Measurements from ENCODE around the gene SHMT1.

Gene SHMT1

GRCh38 chr17:18326572-18326971 lies 36.8 kb downstream of the SHMT1 start:
- no peak overlapping the region for H3K4me3 ChIP-seq (replicated peaks; ENCODE audit: low read depth, low read length)
- no peak for DNase-seq (ENCODE audit: extremely low read depth, low read depth)
- TF ChIP-seq, protein P1, sequence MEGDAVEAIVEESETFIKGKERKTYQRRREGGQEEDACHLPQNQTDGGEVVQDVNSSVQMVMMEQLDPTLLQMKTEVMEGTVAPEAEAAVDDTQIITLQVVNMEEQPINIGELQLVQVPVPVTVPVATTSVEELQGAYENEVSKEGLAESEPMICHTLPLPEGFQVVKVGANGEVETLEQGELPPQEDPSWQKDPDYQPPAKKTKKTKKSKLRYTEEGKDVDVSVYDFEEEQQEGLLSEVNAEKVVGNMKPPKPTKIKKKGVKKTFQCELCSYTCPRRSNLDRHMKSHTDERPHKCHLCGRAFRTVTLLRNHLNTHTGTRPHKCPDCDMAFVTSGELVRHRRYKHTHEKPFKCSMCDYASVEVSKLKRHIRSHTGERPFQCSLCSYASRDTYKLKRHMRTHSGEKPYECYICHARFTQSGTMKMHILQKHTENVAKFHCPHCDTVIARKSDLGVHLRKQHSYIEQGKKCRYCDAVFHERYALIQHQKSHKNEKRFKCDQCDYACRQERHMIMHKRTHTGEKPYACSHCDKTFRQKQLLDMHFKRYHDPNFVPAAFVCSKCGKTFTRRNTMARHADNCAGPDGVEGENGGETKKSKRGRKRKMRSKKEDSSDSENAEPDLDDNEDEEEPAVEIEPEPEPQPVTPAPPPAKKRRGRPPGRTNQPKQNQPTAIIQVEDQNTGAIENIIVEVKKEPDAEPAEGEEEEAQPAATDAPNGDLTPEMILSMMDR (IDR thresholded peaks at IDR 0.05; ENCODE audit: low read depth, low read length, missing control alignments), result no peak

GRCh38 chr17:18326039-18326438 lies 37.3 kb downstream of the SHMT1 start:
- H3K4me3 ChIP-seq (replicated peaks; ENCODE audit: low read depth, low read length), result no peak overlapping the region
- no peak for DNase-seq (ENCODE audit: extremely low read depth, low read depth)
- TF ChIP-seq, protein P1 (IDR thresholded peaks at IDR 0.05; ENCODE audit: low read depth, low read length, missing control alignments), result no peak

- no peak overlapping the region for H3K4me3 ChIP-seq (replicated peaks; ENCODE audit: low read depth, low read length)
- TF ChIP-seq, protein P1 (IDR thresholded peaks at IDR 0.05; ENCODE audit: low read depth, low read length, missing control alignments), result no peak
- no peak for DNase-seq (ENCODE audit: extremely low read depth, low read depth)
Measured at GRCh38 chr17:18324140-18325050, 39.0 kb downstream of the SHMT1 start.

DNA sequence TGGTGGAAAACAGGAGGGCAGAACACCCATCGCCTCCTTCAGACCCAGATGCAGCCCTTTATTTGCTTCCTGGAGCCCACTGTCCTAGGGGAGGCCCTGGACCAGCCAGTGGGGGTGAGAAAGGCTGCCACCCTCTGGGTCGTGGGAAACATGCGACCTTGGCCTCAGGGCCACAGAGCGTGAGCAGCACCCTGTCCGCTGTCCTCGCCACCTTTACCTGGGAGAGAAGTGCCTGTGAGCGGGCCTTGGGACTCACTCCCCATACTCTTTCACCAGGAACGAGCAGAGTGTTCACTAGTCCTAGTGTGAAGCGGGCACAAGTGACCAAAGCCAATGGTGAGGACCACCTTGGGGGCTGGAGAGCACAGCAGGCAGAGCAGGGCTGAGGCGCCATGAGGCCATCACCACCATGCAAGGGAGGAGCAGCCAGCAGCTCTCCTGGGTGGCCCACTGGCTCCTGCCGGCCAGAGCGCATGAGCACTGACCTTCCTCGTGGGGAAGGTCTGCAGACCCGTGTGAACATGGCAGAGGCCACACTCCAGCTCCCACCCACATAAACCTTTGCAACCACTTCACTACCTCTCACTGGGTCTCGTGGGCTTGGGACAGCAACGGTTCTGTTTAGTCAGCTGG lies 39.7 kb downstream of the SHMT1 start:
- no peak overlapping the region for H3K4me3 ChIP-seq (replicated peaks; ENCODE audit: low read depth, low read length)
- TF ChIP-seq, protein P1 (IDR thresholded peaks at IDR 0.05; ENCODE audit: low read depth, low read length, missing control alignments), result no peak
- DNase-seq (ENCODE audit: extremely low read depth, low read depth), result no peak

- TF ChIP-seq, protein P1 (IDR thresholded peaks at IDR 0.05; ENCODE audit: low read depth, low read length, missing control alignments), result peak; percentile 6
- no peak for DNase-seq (ENCODE audit: extremely low read depth, low read depth)
- no peak overlapping the region for H3K4me3 ChIP-seq (replicated peaks; ENCODE audit: low read depth, low read length)
Measured at GRCh38 chr17:18323007-18323406, 40.3 kb downstream of the SHMT1 start.

GRCh38 chr17:18322522-18322921 lies 40.8 kb downstream of the SHMT1 start:
- H3K4me3 ChIP-seq (replicated peaks; ENCODE audit: low read depth, low read length), result no peak overlapping the region
- DNase-seq (ENCODE audit: extremely low read depth, low read depth), result no peak
- TF ChIP-seq, protein P1 (IDR thresholded peaks at IDR 0.05; ENCODE audit: low read depth, low read length, missing control alignments), result no peak

Data from HFF-Myc (cell line).